ENCODE measurements around the gene BPNT1.
"Not testable (repeated sequence)": the region's sequence is repeated elsewhere in the genome, so short reads cannot be mapped to it uniquely, and the experiment has no call there.

The BPNT1 gene

DNA sequence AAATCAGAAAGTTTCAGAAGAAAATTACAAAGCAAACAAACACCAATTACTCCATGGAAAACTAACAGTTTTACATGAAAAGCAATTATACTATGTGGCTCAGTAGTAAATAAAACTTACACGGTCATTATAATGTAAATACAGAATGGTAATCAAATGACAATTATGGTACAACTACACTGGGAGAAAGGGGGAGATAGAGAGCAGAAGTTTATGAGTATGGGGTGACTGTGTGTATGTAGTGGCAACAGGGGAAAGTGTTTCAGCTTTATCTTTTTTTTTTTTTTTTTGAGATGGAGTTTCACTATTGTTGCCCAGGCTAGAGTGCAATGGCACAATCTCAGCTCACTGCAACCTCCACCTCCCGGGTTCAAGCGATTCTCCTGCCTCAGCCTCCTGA lies 51.8 kb downstream of the BPNT1 start:
- Histone ChIP-seq H3K36me3 (ENCODE audit: control insufficient read depth in 1 of 2, insufficient read depth in 2 of 2, low read depth in 1 of 2, low read length in 2 of 2) (peaks cover 17 to 54% of the 10 kb centered on the region in 2 experiments), H3K79me1 (replicated peaks; ENCODE audit: low read length, poor library complexity, severe bottlenecking) (peaks cover 14% of the 10 kb centered on the region)
- H3K23ac ChIP-seq (ENCODE audit: low read length in 2 of 2); H3K9me3 ChIP-seq (ENCODE audit: control insufficient read depth, low read length); H2AFZ ChIP-seq (ENCODE audit: low read depth, low read length); H3K18ac ChIP-seq (ENCODE audit: low read depth in 1 of 2, low read length in 2 of 2); H4K91ac ChIP-seq (ENCODE audit: low read length); H3K4me3 ChIP-seq (ENCODE audit: insufficient read depth in 1 of 2, low read depth in 1 of 2, low read length in 2 of 2); H2BK120ac ChIP-seq (ENCODE audit: low read depth, low read length); H2AK5ac ChIP-seq (ENCODE audit: low read length, severe bottlenecking); H3K4me1 ChIP-seq (ENCODE audit: control insufficient read depth, insufficient read depth, low read depth, low read length); H3K27ac ChIP-seq (ENCODE audit: low read length, poor library complexity, severe bottlenecking); H3K4me2 ChIP-seq (ENCODE audit: low read length, poor library complexity, severe bottlenecking); H4K8ac ChIP-seq (ENCODE audit: low read length); H3K9ac ChIP-seq (ENCODE audit: low read length); H2BK12ac ChIP-seq (ENCODE audit: low read length in 2 of 2); DNase-seq; H3K14ac ChIP-seq (ENCODE audit: low read length in 2 of 2); H2BK5ac ChIP-seq (ENCODE audit: low read depth, low read length, poor library complexity, severe bottlenecking); H3K27me3 ChIP-seq (ENCODE audit: control insufficient read depth in 1 of 2, insufficient read depth in 1 of 2, low read length in 2 of 2); H3K4ac ChIP-seq (ENCODE audit: low read depth in 1 of 2, low read length in 2 of 2); H2BK15ac ChIP-seq (ENCODE audit: low read depth, poor library complexity, severe bottlenecking): not testable (repeated sequence)
- WGBS, result 100% methylated on average over 1 of the region's 3 CpGs

DNA sequence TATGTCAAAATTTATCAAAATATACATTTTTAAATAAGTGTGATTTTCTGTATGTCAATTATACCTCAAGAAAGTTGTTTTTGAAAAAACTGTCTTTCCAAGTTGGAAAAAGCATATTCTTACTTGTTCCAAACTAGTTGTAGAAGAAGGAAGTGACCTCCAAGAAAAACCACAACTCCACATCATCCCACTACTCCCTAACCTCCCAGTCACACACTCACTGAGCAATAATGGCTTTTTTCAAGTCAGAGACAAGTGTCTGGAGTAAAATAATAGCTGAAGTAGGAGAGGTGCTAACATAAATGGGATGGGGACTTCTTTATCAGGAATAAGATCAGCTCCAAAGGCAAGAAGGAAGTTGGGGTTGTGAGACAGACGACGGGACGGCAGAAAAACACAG lies 56.7 kb downstream of the BPNT1 start:
- no peak overlapping the region for H3K4me2 ChIP-seq (ENCODE audit: low read length, poor library complexity, severe bottlenecking)
- no peak overlapping the region for H3K14ac ChIP-seq (ENCODE audit: low read length in 2 of 2)
- no peak overlapping the region for H4K8ac ChIP-seq (ENCODE audit: low read length)
- no peak overlapping the region for H2BK120ac ChIP-seq (ENCODE audit: low read depth, low read length)
- H2BK12ac ChIP-seq (ENCODE audit: low read length in 2 of 2), result no peak overlapping the region
- no peaks in the 10 kb centered on the region for H3K27me3 ChIP-seq (ENCODE audit: control insufficient read depth in 1 of 2, insufficient read depth in 1 of 2, low read length in 2 of 2)
- H3K9me3 ChIP-seq (ENCODE audit: control insufficient read depth, low read length), result no peaks in the 10 kb centered on the region
- H3K18ac ChIP-seq (ENCODE audit: low read depth in 1 of 2, low read length in 2 of 2), result no peak overlapping the region
- DNase-seq, result no peak
- no peak overlapping the region for H3K9ac ChIP-seq (ENCODE audit: low read length)
- H2BK5ac ChIP-seq (ENCODE audit: low read depth, low read length, poor library complexity, severe bottlenecking), result no peak overlapping the region
- peaks cover 7% of the 10 kb centered on the region for H3K79me1 ChIP-seq (replicated peaks; ENCODE audit: low read length, poor library complexity, severe bottlenecking)
- 100% methylated on average over 1 of the region's 3 CpGs for WGBS
- H2AFZ ChIP-seq (ENCODE audit: low read depth, low read length), result no peak overlapping the region
- no peak overlapping the region for H3K27ac ChIP-seq (ENCODE audit: low read length, poor library complexity, severe bottlenecking)
- no peak overlapping the region for H4K91ac ChIP-seq (ENCODE audit: low read length)
- no peak overlapping the region for H3K4me3 ChIP-seq (ENCODE audit: insufficient read depth in 1 of 2, low read depth in 1 of 2, low read length in 2 of 2)
- no peak overlapping the region for H2BK15ac ChIP-seq (ENCODE audit: low read depth, poor library complexity, severe bottlenecking)
- peaks cover 4 to 72% of the 10 kb centered on the region in 2 experiments for H3K36me3 ChIP-seq (ENCODE audit: control insufficient read depth in 1 of 2, insufficient read depth in 2 of 2, low read depth in 1 of 2, low read length in 2 of 2)
- H3K4ac ChIP-seq (ENCODE audit: low read depth in 1 of 2, low read length in 2 of 2), result no peak overlapping the region
- H2AK5ac ChIP-seq (ENCODE audit: low read length, severe bottlenecking), result no peak overlapping the region
- H3K4me1 ChIP-seq (ENCODE audit: control insufficient read depth, insufficient read depth, low read depth, low read length), result no peaks in the 10 kb centered on the region
- H3K23ac ChIP-seq (ENCODE audit: low read length in 2 of 2), result no peak overlapping the region

DNA sequence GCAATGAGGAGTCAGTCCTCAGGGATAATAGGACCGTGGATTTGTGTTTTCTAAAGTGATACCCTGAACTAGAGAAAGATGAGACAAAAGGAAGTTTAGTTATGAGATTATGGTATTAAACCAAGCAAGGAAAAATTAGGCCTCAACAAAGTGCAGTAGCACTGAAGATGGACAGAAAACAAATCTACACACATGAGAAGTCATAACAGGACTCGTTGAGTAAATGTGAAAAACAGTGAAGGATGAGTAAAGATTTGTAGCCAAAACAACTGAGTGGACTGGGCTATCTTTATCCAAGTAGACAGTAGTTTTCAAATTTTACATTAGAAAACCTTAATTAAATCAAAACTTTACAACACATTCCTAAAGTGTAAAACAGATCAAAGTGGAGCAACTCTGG lies 58.3 kb downstream of the BPNT1 start:
- Histone ChIP-seq H3K4me3 (ENCODE audit: insufficient read depth in 1 of 2, low read depth in 1 of 2, low read length in 2 of 2) (no peak overlapping the region), H3K4me2 (ENCODE audit: low read length, poor library complexity, severe bottlenecking) (no peak overlapping the region), H3K9me3 (ENCODE audit: control insufficient read depth, low read length) (no peaks in the 10 kb centered on the region), H3K23ac (ENCODE audit: low read length in 2 of 2) (no peak overlapping the region), H2BK15ac (ENCODE audit: low read depth, poor library complexity, severe bottlenecking) (no peak overlapping the region), H3K14ac (ENCODE audit: low read length in 2 of 2) (no peak overlapping the region), H3K4ac (ENCODE audit: low read depth in 1 of 2, low read length in 2 of 2) (no peak overlapping the region), H2AK5ac (ENCODE audit: low read length, severe bottlenecking) (no peak overlapping the region), H2BK12ac (ENCODE audit: low read length in 2 of 2) (no peak overlapping the region), H2BK120ac (ENCODE audit: low read depth, low read length) (no peak overlapping the region), H2BK5ac (ENCODE audit: low read depth, low read length, poor library complexity, severe bottlenecking) (no peak overlapping the region), H3K18ac (ENCODE audit: low read depth in 1 of 2, low read length in 2 of 2) (no peak overlapping the region), H3K27ac (ENCODE audit: low read length, poor library complexity, severe bottlenecking) (no peak overlapping the region), H3K79me1 (replicated peaks; ENCODE audit: low read length, poor library complexity, severe bottlenecking) (peaks cover 7% of the 10 kb centered on the region), H4K91ac (ENCODE audit: low read length) (no peak overlapping the region), H3K4me1 (ENCODE audit: control insufficient read depth, insufficient read depth, low read depth, low read length) (no peaks in the 10 kb centered on the region), H3K9ac (ENCODE audit: low read length) (no peak overlapping the region), H2AFZ (ENCODE audit: low read depth, low read length) (no peak overlapping the region), H3K27me3 (ENCODE audit: control insufficient read depth in 1 of 2, insufficient read depth in 1 of 2, low read length in 2 of 2) (no peaks in the 10 kb centered on the region), H3K36me3 (ENCODE audit: control insufficient read depth in 1 of 2, insufficient read depth in 2 of 2, low read depth in 1 of 2, low read length in 2 of 2) (peaks cover 7 to 72% of the 10 kb centered on the region in 2 experiments), H4K8ac (ENCODE audit: low read length) (no peak overlapping the region)
- no peak for DNase-seq
- 100% methylated on average over 1 of the region's 2 CpGs for WGBS

DNA sequence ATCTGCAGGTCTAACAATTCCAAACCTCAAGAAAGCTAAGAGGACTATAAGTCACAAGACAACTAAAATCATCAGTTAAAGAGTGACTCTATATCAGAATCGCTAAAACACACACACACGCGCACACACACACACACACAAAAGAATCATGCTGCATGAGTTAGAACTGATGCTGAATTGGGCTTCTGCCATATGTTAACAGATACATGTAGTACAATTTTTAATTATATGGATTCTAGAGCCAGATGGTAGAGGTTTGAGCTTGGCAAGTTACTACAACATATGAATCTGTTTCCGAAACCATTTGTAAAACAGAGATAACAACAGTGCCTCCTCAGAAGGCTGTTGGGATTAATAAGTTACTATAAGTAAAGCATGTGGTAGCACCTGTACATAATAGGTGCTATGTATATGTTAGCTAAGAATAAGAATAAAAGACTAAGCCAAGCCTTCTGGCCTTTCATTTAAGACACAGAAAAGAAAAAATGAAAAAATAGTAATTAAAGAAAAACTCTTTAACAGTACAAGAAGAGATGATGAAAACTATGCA lies 61.2 kb downstream of the BPNT1 start:
- H2BK12ac ChIP-seq (ENCODE audit: low read length in 2 of 2), result no peak overlapping the region
- H3K4me2 ChIP-seq (ENCODE audit: low read length, poor library complexity, severe bottlenecking), result no peak overlapping the region
- H2BK5ac ChIP-seq (ENCODE audit: low read depth, low read length, poor library complexity, severe bottlenecking), result no peak overlapping the region
- WGBS, result 72% methylated on average over 2 of the region's 4 CpGs
- no peak overlapping the region for H3K23ac ChIP-seq (ENCODE audit: low read length in 2 of 2)
- no peaks in the 10 kb centered on the region for H3K9me3 ChIP-seq (ENCODE audit: control insufficient read depth, low read length)
- no peaks in the 10 kb centered on the region for H3K4me1 ChIP-seq (ENCODE audit: control insufficient read depth, insufficient read depth, low read depth, low read length)
- no peak overlapping the region for H4K91ac ChIP-seq (ENCODE audit: low read length)
- no peak overlapping the region for H2AFZ ChIP-seq (ENCODE audit: low read depth, low read length)
- H3K9ac ChIP-seq (ENCODE audit: low read length), result no peak overlapping the region
- DNase-seq, result no peak
- peaks cover 8% of the 10 kb centered on the region for H3K79me1 ChIP-seq (replicated peaks; ENCODE audit: low read length, poor library complexity, severe bottlenecking)
- H2AK5ac ChIP-seq (ENCODE audit: low read length, severe bottlenecking), result no peak overlapping the region
- no peak overlapping the region for H3K4ac ChIP-seq (ENCODE audit: low read depth in 1 of 2, low read length in 2 of 2)
- no peak overlapping the region for H2BK120ac ChIP-seq (ENCODE audit: low read depth, low read length)
- no peak overlapping the region for H3K18ac ChIP-seq (ENCODE audit: low read depth in 1 of 2, low read length in 2 of 2)
- no peak overlapping the region for H4K8ac ChIP-seq (ENCODE audit: low read length)
- H3K36me3 ChIP-seq (ENCODE audit: control insufficient read depth in 1 of 2, insufficient read depth in 2 of 2, low read depth in 1 of 2, low read length in 2 of 2), result peaks cover 11 to 81% of the 10 kb centered on the region in 2 experiments
- no peak overlapping the region for H3K27ac ChIP-seq (ENCODE audit: low read length, poor library complexity, severe bottlenecking)
- H3K14ac ChIP-seq (ENCODE audit: low read length in 2 of 2), result no peak overlapping the region
- no peak overlapping the region for H2BK15ac ChIP-seq (ENCODE audit: low read depth, poor library complexity, severe bottlenecking)
- no peak overlapping the region for H3K4me3 ChIP-seq (ENCODE audit: insufficient read depth in 1 of 2, low read depth in 1 of 2, low read length in 2 of 2)
- no peaks in the 10 kb centered on the region for H3K27me3 ChIP-seq (ENCODE audit: control insufficient read depth in 1 of 2, insufficient read depth in 1 of 2, low read length in 2 of 2)
